Vagina (tissue), 2 donors: Measurements from ENCODE around the gene RNF112. TPM values are rescaled to one million over a fixed set of nuclear protein-coding genes. Genes with fewer than 3 reads are reported as not detected.

Experiments
- DNase-seq, 2 donors: peaks; one replicate each; pipeline ENCODE4 v3.0.0-alpha.2; 2017; ENCODE audit errors: extremely low spot score in 2 of 2
- H3K27ac ChIP-seq: fragments of 200-600 bp; sonication (generic); one replicate; pipeline ENCODE4 v1.5.1; 2019
- H3K27me3 ChIP-seq: fragments of 200-600 bp; sonication (generic); one replicate; pipeline ENCODE4 v1.5.1; 2019
- H3K36me3 ChIP-seq, 2 donors: fragments of 200-600 bp; sonication (generic); one replicate each; pipeline ENCODE4 v1.5.1; 2017 to 2019
- H3K4me1 ChIP-seq: fragments of 200-600 bp; sonication (generic); one replicate; pipeline ENCODE4 v1.5.1; 2019
- H3K4me3 ChIP-seq, 2 donors: fragments of 200-600 bp; sonication (generic); 1 replicate in 1 of 2; 2 replicates in 1 of 2; pipeline ENCODE4 v1.5.1; 2016 to 2019
- H3K9me3 ChIP-seq: fragments of 200-600 bp; sonication (generic); one replicate; pipeline ENCODE4 v1.5.1; 2019
- POLR2A ChIP-seq, 2 donors: fragments of 450-650 bp; IDR thresholded peaks; one replicate each; pipeline ENCODE4 v1.6.1; 2017; ENCODE audit warnings: antibody characterized with exemption in 2 of 2, mild to moderate bottlenecking in 2 of 2, moderate library complexity in 2 of 2
- POLR2AphosphoS5 ChIP-seq, 2 donors: sonication (generic); formaldehyde crosslinking; IDR thresholded peaks; one replicate each; pipeline ENCODE4 v1.9.0; 2017; ENCODE audit warnings: antibody characterized with exemption in 2 of 2, mild to moderate bottlenecking in 2 of 2, low read depth in 1 of 2; ENCODE audit not compliant: insufficient read depth in 1 of 2
- intact Hi-C: fragments of 100-400 bp; cut with DNase I; formaldehyde crosslinking; loops from one replicate; pipeline ENCODE4 v1.15.1; 2023
- total RNA-seq: library from RNA; depleted of rRNA; stranded (reverse); fragments of >200 nt; gene quantifications from one replicate; pipeline ENCODE4 v1.2.3, GENCODE V29; 2016
- TF ChIP-seq, protein P1 (sequence below), 3 experiments: fragments of 450-650 bp in 2 of 3; fragments of 200-600 bp in 1 of 3; sonication (generic) in 1 of 3; IDR thresholded peaks; one replicate each; pipeline ENCODE4 v1.5.1; 2017 to 2019; ENCODE audit warnings: antibody characterized with exemption in 3 of 3, mild to moderate bottlenecking in 2 of 3, moderate library complexity in 2 of 3

Gene RNF112
- total RNA-seq, 1 donor from 2014 or later = 1.5 TPM

DNA sequence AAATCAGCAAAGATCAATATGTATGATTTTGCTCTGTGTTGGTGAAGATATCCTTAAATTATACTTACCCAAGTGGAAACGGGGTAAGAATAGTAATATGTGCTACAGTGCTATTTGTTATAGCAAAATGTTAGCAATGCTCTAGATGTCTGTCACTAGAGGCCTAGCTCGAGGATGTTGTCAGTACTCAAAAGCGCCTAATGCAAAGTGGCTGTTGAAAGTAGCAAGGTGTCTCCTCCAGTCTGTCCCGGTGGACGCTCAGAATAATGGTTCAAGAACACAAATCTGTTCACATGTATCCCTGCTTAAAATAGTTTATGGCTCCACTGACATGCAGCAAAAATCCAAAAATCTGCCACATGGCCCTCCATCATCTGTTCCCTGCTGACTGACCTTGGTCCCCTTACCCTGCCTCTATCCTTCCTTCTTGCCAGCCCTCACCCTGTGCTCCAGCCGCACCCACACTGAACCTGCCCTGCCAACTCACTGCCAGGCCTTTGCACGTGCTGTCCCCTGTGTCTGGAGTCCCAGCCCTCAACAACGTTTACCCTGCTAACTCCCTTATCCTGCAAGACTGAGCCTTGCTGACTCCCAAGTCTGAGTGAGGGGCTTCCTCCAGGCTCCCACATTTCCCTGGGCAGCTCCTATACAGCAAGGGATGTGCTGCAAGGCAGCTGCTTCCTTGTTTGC lies 9.6 kb upstream of the RNF112 start:
- Histone ChIP-seq H3K27me3 (no peaks in the 10 kb centered on the region), H3K4me3 (no peak overlapping the region), H3K4me1 (peaks cover 40% of the 10 kb centered on the region), H3K27ac (peak overlapping the region; percentile 50), H3K9me3 (no peaks in the 10 kb centered on the region), H3K36me3 (no peaks in the 10 kb centered on the region)
- intact Hi-C loops = no loop called here
- peak in 1 of 2 donors; percentile 96 for DNase-seq
- TF ChIP-seq POLR2AphosphoS5 (IDR thresholded peaks at IDR 0.05; ENCODE audit: insufficient read depth in 1 of 2, low read depth in 1 of 2) = no peak
- TF ChIP-seq POLR2A (IDR thresholded peaks at IDR 0.05) = no peak
- TF ChIP-seq, protein P1, sequence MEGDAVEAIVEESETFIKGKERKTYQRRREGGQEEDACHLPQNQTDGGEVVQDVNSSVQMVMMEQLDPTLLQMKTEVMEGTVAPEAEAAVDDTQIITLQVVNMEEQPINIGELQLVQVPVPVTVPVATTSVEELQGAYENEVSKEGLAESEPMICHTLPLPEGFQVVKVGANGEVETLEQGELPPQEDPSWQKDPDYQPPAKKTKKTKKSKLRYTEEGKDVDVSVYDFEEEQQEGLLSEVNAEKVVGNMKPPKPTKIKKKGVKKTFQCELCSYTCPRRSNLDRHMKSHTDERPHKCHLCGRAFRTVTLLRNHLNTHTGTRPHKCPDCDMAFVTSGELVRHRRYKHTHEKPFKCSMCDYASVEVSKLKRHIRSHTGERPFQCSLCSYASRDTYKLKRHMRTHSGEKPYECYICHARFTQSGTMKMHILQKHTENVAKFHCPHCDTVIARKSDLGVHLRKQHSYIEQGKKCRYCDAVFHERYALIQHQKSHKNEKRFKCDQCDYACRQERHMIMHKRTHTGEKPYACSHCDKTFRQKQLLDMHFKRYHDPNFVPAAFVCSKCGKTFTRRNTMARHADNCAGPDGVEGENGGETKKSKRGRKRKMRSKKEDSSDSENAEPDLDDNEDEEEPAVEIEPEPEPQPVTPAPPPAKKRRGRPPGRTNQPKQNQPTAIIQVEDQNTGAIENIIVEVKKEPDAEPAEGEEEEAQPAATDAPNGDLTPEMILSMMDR (IDR thresholded peaks at IDR 0.05) = no peak

- TF ChIP-seq POLR2AphosphoS5 (IDR thresholded peaks at IDR 0.05; ENCODE audit: insufficient read depth in 1 of 2, low read depth in 1 of 2) (peak in 1 of 2 donors; percentile 17), POLR2A (IDR thresholded peaks at IDR 0.05) (no peak)
- TF ChIP-seq, protein P1 (IDR thresholded peaks at IDR 0.05) = no peak
- Histone ChIP-seq H3K4me3 (no peak overlapping the region), H3K4me1 (peaks cover 40% of the 10 kb centered on the region), H3K27me3 (no peaks in the 10 kb centered on the region), H3K36me3 (no peaks in the 10 kb centered on the region), H3K27ac (peak overlapping the region; percentile 50), H3K9me3 (no peaks in the 10 kb centered on the region)
- no peak for DNase-seq
- intact Hi-C loops = no loop called here
Measured at GRCh38 chr17:19402171-19402570, 8.9 kb upstream of the RNF112 start.

- Histone ChIP-seq H3K27ac (no peak overlapping the region), H3K9me3 (no peaks in the 10 kb centered on the region), H3K27me3 (no peaks in the 10 kb centered on the region), H3K4me1 (peaks cover 31% of the 10 kb centered on the region), H3K4me3 (no peak overlapping the region), H3K36me3 (no peaks in the 10 kb centered on the region)
- DNase-seq = no peak
- intact Hi-C loops = no loop called here
- TF ChIP-seq POLR2A (IDR thresholded peaks at IDR 0.05) (no peak), POLR2AphosphoS5 (IDR thresholded peaks at IDR 0.05; ENCODE audit: insufficient read depth in 1 of 2, low read depth in 1 of 2) (no peak)
- TF ChIP-seq, protein P1 (IDR thresholded peaks at IDR 0.05) = no peak
Measured at GRCh38 chr17:19403021-19403420, 8.0 kb upstream of the RNF112 start.

- intact Hi-C loops = no loop called here
- H3K27me3 ChIP-seq = no peaks in the 10 kb centered on the region
- no peak overlapping the region for H3K4me3 ChIP-seq
- no peak for DNase-seq
- H3K9me3 ChIP-seq = no peaks in the 10 kb centered on the region
- H3K36me3 ChIP-seq = no peaks in the 10 kb centered on the region
- no peak overlapping the region for H3K27ac ChIP-seq
- TF ChIP-seq, protein P1 (IDR thresholded peaks at IDR 0.05) = no peak
- TF ChIP-seq POLR2A (IDR thresholded peaks at IDR 0.05) (no peak), POLR2AphosphoS5 (IDR thresholded peaks at IDR 0.05; ENCODE audit: insufficient read depth in 1 of 2, low read depth in 1 of 2) (no peak)
- H3K4me1 ChIP-seq = peaks cover 19% of the 10 kb centered on the region
Measured at GRCh38 chr17:19404264-19404663, 6.8 kb upstream of the RNF112 start.

DNA sequence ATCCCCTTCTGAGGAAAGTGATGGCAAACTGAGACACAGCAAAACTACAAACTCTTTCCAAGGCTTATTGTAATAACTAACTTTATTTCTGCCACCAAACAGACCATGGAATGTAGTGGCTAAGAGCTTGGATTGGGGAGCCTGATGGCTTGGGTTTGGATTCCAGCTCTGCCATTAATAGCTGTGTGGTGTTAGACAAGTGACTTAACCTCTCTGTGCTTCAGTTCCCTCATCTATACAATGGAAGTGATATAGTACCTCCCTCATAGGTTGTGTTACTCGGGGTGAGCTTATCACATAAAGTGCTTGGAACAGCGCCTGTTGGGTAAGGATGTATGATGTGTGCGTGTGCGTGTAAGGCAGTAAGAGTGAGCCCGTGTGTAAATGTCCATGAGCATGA lies 5.9 kb upstream of the RNF112 start:
- H3K4me3 ChIP-seq = no peak overlapping the region
- H3K27ac ChIP-seq = no peak overlapping the region
- no peaks in the 10 kb centered on the region for H3K36me3 ChIP-seq
- DNase-seq = no peak
- TF ChIP-seq POLR2AphosphoS5 (IDR thresholded peaks at IDR 0.05; ENCODE audit: insufficient read depth in 1 of 2, low read depth in 1 of 2) = no peak
- TF ChIP-seq POLR2A (IDR thresholded peaks at IDR 0.05) = no peak
- TF ChIP-seq, protein P1 (IDR thresholded peaks at IDR 0.05) = no peak
- intact Hi-C loops = no loop called here
- H3K27me3 ChIP-seq = no peaks in the 10 kb centered on the region
- H3K4me1 ChIP-seq = peaks cover 19% of the 10 kb centered on the region
- H3K9me3 ChIP-seq = no peaks in the 10 kb centered on the region
